Upper lobe of left lung (tissue), 6 donors: Measurements from ENCODE around the gene GDF11. TPM values are rescaled to one million over a fixed set of nuclear protein-coding genes. Genes with fewer than 3 reads are reported as not detected.
"Not testable (repeated sequence)": the region's sequence is repeated elsewhere in the genome, so short reads cannot be mapped to it uniquely, and the experiment has no call there.

Source experiments
- ATAC-seq, 2 donors: fragments of 200-7000 bp; cut with Tn5 transposase; one replicate each; pipeline ENCODE4 v1.9.1; 2022; ENCODE audit warnings: mild to moderate bottlenecking in 2 of 2, moderate library complexity in 2 of 2; ENCODE audit not compliant: low FRiP score in 2 of 2
- DNase-seq, 2 donors: peaks; one replicate each; pipeline ENCODE4 v3.0.0-alpha.2; 2019 to 2020
- H3K27ac ChIP-seq, 4 donors: fragments of 200-600 bp; sonication (generic); one replicate each; pipeline ENCODE4 v1.5.1; 2016 to 2019
- H3K27me3 ChIP-seq, 4 donors: fragments of 200-600 bp; sonication (generic); one replicate each; pipeline ENCODE4 v1.5.1; 2017 to 2019
- H3K36me3 ChIP-seq, 4 donors: fragments of 200-600 bp; sonication (generic); one replicate each; pipeline ENCODE4 v1.5.1; 2016 to 2019
- H3K4me1 ChIP-seq, 4 donors: fragments of 200-600 bp; sonication (generic); one replicate each; pipeline ENCODE4 v1.5.1; 2018 to 2019
- H3K4me3 ChIP-seq, 4 donors: fragments of 200-600 bp; sonication (generic); one replicate each; pipeline ENCODE4 v1.5.1; 2017 to 2019; ENCODE audit warnings: mild to moderate bottlenecking in 2 of 4, moderate library complexity in 1 of 4
- H3K9me3 ChIP-seq, 4 donors: fragments of 200-600 bp; sonication (generic); one replicate each; pipeline ENCODE4 v1.5.1; 2018 to 2019
- CTCF ChIP-seq, 6 experiments: fragments of 450-650 bp in 4 of 6; fragments of 200-600 bp in 2 of 6; sonication (generic) in 2 of 6; IDR thresholded peaks; one replicate each; pipeline ENCODE4 v1.5.1; 2016 to 2019; ENCODE audit warnings: antibody characterized with exemption in 6 of 6
- EP300 ChIP-seq, 4 donors: sonication (generic); formaldehyde crosslinking; IDR thresholded peaks; one replicate each; pipeline ENCODE4 v1.5.1; 2017; ENCODE audit warnings: antibody characterized with exemption in 4 of 4, control low read depth in 2 of 4
- POLR2A ChIP-seq, 4 donors: fragments of 450-650 bp; IDR thresholded peaks; one replicate each; pipeline ENCODE4 v1.5.1; 2016 to 2017; ENCODE audit warnings: antibody characterized with exemption in 4 of 4, mild to moderate bottlenecking in 2 of 4
- POLR2AphosphoS5 ChIP-seq, 2 donors: sonication (generic); formaldehyde crosslinking; IDR thresholded peaks; one replicate each; pipeline ENCODE4 v1.5.1; 2017; ENCODE audit warnings: antibody characterized with exemption in 2 of 2
- WGBS, 2 donors: methylation state at CpG; one replicate each; pipeline ENCODE4 v1.1.5; 2017 to 2018; 5-methylcytosine and 5-hydroxymethylcytosine counted together
- total RNA-seq, 6 donors: library from RNA; depleted of rRNA in 4 of 6; stranded (reverse); fragments of >200 nt in 4 of 6; gene quantifications; one replicate each; pipeline versions ENCODE4 v1.1.0 to v1.2.1, GENCODE V29; 2016 to 2021
- donor health status: DM: no; HTN: no; CAD: no; lungs with moderate emphysema.
- donor health status: DM: no; HTN: yes; CAD: no; lungs with severe emphysema.

Gene GDF11
- total RNA-seq, 6 donors from 2014 or later: 1.0 to 6.8 (median 2.3) TPM

GRCh38 chr12:55748230-55748993 lies 5.5 kb downstream of the GDF11 start:
- no peak for ATAC-seq
- no peaks in the 10 kb centered on the region for H3K9me3 ChIP-seq
- peaks cover 0 to 4% (median 2%) of the 10 kb centered on the region in 4 donors for H3K27me3 ChIP-seq
- DNase-seq: peak in 1 of 2 donors; percentile 64
- H3K36me3 ChIP-seq: peaks cover 3 to 25% (median 25%) of the 10 kb centered on the region in 4 donors
- no peak overlapping the region for H3K4me3 ChIP-seq
- 91 to 95% methylated on average over 18 of the region's 18 CpGs for WGBS, 2 donors
- no peak for TF ChIP-seq POLR2AphosphoS5 (IDR thresholded peaks at IDR 0.05)
- no peak for TF ChIP-seq EP300 (IDR thresholded peaks at IDR 0.05)
- no peak for TF ChIP-seq POLR2A (IDR thresholded peaks at IDR 0.05)
- no peak for TF ChIP-seq CTCF (IDR thresholded peaks at IDR 0.05)
- H3K27ac ChIP-seq: no peak overlapping the region
- H3K4me1 ChIP-seq: peaks cover 10 to 23% (median 17%) of the 10 kb centered on the region in 4 donors

DNA sequence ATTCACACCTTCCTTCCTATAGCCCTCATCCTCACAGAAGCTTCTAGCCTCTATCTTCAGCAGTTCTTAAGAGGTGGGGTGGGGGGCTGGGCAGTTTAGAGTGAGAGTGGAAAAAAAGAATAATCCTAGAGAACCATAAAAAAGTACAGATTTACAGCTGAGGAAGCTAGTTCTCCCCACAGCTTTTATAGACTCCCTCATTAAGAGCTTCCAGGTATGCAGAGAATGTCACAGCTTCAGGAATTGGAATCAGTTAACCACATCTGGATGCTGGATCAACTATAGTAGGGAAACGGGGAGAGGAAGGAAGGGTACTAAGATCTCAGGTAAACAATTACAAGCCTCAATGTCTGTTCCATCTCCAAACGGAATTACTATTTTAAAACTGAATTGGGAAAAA lies 12.3 kb downstream of the GDF11 start:
- Histone ChIP-seq H3K4me1 (no peaks in the 10 kb centered on the region), H3K4me3 (no peak overlapping the region), H3K27me3 (no peaks in the 10 kb centered on the region), H3K36me3 (peaks cover 19 to 87% (median 64%) of the 10 kb centered on the region in 4 donors), H3K27ac (no peak overlapping the region), H3K9me3 (no peaks in the 10 kb centered on the region)
- ATAC-seq: no peak
- no peak for TF ChIP-seq POLR2A (IDR thresholded peaks at IDR 0.05)
- no peak for DNase-seq
- WGBS, 2 donors: 50 to 58% methylated on average over 2 of the region's 2 CpGs

DNA sequence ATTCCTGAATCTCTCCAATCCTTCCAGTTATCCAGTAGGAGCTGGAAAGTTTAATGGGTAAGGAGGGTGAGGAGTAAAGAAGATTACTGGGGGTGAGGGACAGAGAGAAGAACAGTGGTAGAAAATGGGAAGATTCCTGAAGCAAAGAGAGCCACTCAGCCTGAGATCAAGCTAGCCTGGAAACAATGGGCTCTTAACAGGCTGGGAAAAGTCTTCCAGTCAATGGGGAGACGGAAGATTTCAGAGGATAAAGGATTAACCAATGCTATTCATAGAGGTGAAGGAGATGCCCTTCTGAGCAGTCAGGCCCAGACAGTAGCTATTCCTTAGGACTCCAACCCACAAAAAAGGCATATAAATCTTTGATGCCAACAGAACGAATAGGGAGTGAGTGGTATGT lies 14.8 kb downstream of the GDF11 start:
- no peaks in the 10 kb centered on the region for H3K4me1 ChIP-seq
- peaks cover 16 to 82% (median 52%) of the 10 kb centered on the region in 4 donors for H3K36me3 ChIP-seq
- DNase-seq (no peak), ATAC-seq (no peak)
- 83 to 93% methylated on average over 2 of the region's 2 CpGs for WGBS, 2 donors
- H3K27ac ChIP-seq: no peak overlapping the region
- no peaks in the 10 kb centered on the region for H3K9me3 ChIP-seq
- no peaks in the 10 kb centered on the region for H3K27me3 ChIP-seq
- no peak for TF ChIP-seq POLR2A (IDR thresholded peaks at IDR 0.05)
- TF ChIP-seq CTCF (IDR thresholded peaks at IDR 0.05): no peak
- no peak for TF ChIP-seq POLR2AphosphoS5 (IDR thresholded peaks at IDR 0.05)
- no peak for TF ChIP-seq EP300 (IDR thresholded peaks at IDR 0.05)
- no peak overlapping the region for H3K4me3 ChIP-seq

- not testable (repeated sequence) for DNase-seq, H3K4me3 ChIP-seq, H3K4me1 ChIP-seq, H3K9me3 ChIP-seq, H3K27me3 ChIP-seq, ATAC-seq, H3K27ac ChIP-seq
- peaks cover 16 to 83% (median 48%) of the 10 kb centered on the region in 4 donors for H3K36me3 ChIP-seq
- 97% methylated on average over 4 of the region's 4 CpGs for WGBS, 2 donors
Observed at GRCh38 chr12:55758575-55758974, 15.7 kb downstream of the GDF11 start.

DNA sequence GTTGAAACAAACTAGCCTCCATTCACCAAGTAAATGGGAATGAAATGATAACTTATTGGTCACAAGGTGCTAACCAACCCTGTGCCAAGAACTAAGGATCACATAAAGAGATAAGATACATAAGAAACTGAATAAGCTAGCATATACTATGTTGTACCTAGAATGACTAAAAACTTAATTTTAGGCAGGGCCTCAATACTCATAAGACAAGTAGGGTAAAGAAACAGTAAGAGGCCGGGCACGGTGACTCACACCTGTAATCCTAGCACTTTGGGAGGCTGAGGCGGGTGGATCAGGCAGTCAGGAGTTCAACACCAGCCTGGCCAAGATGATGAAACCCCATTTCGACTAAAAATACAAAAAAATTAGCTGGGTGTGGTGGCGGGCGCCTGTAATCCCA lies 17.7 kb downstream of the GDF11 start:
- DNase-seq (no peak), ATAC-seq (no peak)
- WGBS, 2 donors: 91 to 96% methylated on average over 6 of the region's 6 CpGs
- H3K4me1 ChIP-seq: no peaks in the 10 kb centered on the region
- no peak overlapping the region for H3K27ac ChIP-seq
- H3K4me3 ChIP-seq: no peak overlapping the region
- H3K27me3 ChIP-seq: no peaks in the 10 kb centered on the region
- H3K36me3 ChIP-seq: peaks cover 20 to 75% (median 46%) of the 10 kb centered on the region in 4 donors
- no peaks in the 10 kb centered on the region for H3K9me3 ChIP-seq
- TF ChIP-seq CTCF (IDR thresholded peaks at IDR 0.05) (no peak), POLR2A (IDR thresholded peaks at IDR 0.05) (no peak), EP300 (IDR thresholded peaks at IDR 0.05) (no peak), POLR2AphosphoS5 (IDR thresholded peaks at IDR 0.05) (no peak)

DNA sequence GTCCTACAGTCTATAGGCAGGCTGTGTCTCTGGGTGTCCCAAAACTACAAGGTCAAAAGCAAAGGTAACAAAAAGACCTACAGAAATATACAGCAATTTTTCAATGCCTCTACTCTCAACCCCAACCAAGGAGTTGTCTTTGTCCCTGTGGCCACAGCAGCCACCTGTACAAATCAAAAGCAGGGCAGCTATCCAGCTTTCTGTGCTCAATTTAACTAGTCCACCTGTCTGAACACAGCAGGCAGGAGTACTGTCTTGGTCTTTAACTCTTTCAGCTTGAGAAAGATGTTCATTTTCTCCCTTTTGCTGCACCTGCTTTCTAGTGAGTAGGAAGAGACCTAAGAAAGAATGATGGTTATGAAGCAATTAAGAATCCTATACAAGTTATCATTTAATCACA lies 19.7 kb downstream of the GDF11 start:
- Histone ChIP-seq H3K36me3 (peaks cover 20 to 66% (median 32%) of the 10 kb centered on the region in 4 donors), H3K9me3 (no peaks in the 10 kb centered on the region), H3K4me1 (no peaks in the 10 kb centered on the region), H3K27ac (no peak overlapping the region), H3K4me3 (no peak overlapping the region), H3K27me3 (no peaks in the 10 kb centered on the region)
- DNase-seq (no peak), ATAC-seq (no peak)
- TF ChIP-seq POLR2A (IDR thresholded peaks at IDR 0.05) (no peak), CTCF (IDR thresholded peaks at IDR 0.05) (no peak), EP300 (IDR thresholded peaks at IDR 0.05) (no peak), POLR2AphosphoS5 (IDR thresholded peaks at IDR 0.05) (no peak)
